GM19035 (cell line): ENCODE results near the gene PHACTR1.
"Not testable (repeated sequence)": the region's sequence is repeated elsewhere in the genome, so short reads cannot be mapped to it uniquely, and the experiment has no call there.

Experiments
- ATAC-seq: cut with Tn5 transposase; IDR thresholded peaks from one replicate; pipeline ENCODE4 v1.9.1; 2021; ENCODE audit not compliant: unreplicated experiment

Gene PHACTR1

GRCh38 chr6:13140980-13141379, 424.4 kb downstream of the PHACTR1 start:
- no peak for ATAC-seq

GRCh38 chr6:13141387-13141786, 424.8 kb downstream of the PHACTR1 start:
- ATAC-seq = no peak

- ATAC-seq = no peak
These were observed 426.0 kb downstream of the PHACTR1 start for GRCh38 chr6:13142611-13143010.

GRCh38 chr6:13146442-13146841, 429.9 kb downstream of the PHACTR1 start:
- ATAC-seq = no peak

DNA sequence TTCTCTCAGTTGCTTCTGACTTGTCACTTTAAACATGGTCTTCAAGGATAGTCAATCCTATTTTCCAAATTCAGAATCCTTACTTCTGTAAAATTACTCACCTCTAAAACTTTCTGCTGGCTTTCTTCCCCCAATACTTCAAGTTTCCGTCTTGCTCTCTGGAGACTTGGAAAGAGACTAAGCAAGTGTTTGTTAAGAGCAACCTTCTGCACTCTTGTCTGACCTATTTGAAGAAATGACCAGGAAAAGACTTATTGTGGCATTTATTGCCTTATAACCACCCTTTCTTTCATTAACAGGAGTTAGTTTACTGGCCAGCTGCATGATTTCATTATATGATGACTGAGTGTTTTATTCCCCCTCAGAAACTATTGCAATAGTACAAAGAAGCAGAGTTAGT, 430.8 kb downstream of the PHACTR1 start:
- no peak for ATAC-seq

DNA sequence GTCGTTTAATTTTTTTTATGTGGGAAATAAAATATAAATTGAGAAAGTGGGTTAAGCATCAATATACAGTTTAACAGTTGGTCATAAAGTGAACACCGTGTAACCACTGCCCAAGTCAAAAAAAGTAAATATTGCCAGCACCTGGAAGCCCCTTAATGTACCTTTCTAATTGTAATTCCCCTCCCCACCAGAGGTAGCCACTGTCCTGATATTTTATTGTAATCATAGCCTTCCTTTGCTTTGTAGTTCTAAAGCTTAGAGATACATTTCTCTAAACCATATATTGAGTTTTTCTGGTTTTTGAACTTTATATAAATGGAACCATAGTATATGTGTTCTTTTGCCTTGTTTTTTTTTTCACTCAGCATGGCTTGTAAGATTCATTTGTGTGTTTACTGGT, 431.2 kb downstream of the PHACTR1 start:
- no peak for ATAC-seq

- no peak for ATAC-seq
These were observed 436.2 kb downstream of the PHACTR1 start for GRCh38 chr6:13152764-13153163.

DNA sequence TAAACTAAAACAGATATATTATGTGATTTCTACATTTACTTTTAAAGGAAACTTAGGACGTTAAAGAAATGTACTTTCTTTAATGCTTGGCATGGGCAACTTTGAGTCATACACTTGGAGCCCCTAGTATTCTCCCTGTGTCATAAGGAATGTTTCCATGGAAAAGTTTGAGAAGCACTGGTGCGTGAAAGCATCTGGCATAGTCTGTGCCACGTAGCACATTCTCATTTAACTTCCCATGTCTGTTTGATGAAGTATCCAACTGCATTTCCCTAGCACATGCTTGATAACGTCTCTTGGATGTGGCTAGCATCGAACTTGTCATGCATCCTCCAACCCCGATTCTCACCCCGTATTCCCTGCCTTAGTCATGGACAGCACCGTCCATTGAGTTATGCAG, 439.8 kb downstream of the PHACTR1 start:
- no peak for ATAC-seq

GRCh38 chr6:13157293-13157692, 440.7 kb downstream of the PHACTR1 start:
- no peak for ATAC-seq

GRCh38 chr6:13159300-13159699, 442.7 kb downstream of the PHACTR1 start:
- ATAC-seq = no peak

GRCh38 chr6:13159822-13160221, 443.3 kb downstream of the PHACTR1 start:
- not testable (repeated sequence) for ATAC-seq

DNA sequence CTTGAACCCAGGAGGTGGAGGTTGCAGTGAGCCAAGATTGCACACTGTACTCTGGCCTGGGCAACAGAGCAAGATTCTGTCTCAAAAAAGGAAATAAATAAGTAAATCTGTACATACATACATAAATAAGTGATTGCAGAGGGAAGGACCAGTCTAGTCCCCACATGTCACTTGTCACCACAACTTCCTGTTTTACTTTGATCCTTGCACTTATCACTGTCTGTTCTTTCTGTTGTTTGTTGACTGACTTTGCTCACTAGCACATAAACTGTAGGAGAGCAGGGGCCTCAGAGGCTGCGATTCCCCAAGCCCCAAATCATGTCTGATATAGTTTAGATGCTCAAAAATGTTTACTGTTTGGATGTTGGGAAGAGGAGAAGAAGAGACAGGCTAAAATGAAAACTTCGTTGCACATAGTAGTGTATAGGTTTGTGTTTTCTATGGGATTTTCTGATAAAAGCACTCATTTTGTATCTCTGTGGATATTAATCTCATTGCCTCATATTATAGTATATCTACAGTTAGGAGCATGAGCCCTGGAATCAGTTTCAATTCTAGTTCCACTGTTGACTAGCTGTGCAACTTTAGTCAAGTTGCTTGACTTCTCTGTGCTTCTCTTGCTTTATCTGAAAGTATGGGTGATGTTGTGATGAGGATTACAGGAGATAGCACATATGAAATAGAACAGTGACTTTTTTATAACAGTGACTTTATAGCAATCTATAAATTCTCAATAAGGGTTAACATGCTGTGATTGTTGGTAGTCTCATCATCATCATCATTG, 446.8 kb downstream of the PHACTR1 start:
- ATAC-seq = no peak

DNA sequence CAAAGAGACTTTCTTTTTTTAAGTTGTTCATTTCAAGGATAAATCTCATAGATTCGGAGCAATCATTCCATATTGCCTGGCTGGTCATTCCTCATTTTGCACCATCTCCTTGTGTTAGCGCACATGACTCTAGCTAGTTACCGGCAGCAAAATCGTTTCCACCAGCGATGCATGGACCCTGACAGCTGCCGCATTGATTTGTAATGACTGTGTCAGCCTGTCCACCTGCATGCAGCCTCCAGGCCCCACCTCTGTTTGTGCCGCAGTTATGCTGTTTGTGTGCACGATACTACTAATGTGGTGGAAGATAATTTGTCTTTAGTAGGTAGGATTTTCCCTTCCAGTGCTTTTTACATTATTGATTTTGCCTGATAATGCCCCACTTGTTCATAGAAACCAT, 447.7 kb downstream of the PHACTR1 start:
- no peak for ATAC-seq

GRCh38 chr6:13165502-13166172, 449.1 kb downstream of the PHACTR1 start:
- ATAC-seq = no peak

- ATAC-seq = no peak
These were observed 449.7 kb downstream of the PHACTR1 start for GRCh38 chr6:13166269-13166668.

- no peak for ATAC-seq
These were observed 450.3 kb downstream of the PHACTR1 start for GRCh38 chr6:13166916-13167315.

DNA sequence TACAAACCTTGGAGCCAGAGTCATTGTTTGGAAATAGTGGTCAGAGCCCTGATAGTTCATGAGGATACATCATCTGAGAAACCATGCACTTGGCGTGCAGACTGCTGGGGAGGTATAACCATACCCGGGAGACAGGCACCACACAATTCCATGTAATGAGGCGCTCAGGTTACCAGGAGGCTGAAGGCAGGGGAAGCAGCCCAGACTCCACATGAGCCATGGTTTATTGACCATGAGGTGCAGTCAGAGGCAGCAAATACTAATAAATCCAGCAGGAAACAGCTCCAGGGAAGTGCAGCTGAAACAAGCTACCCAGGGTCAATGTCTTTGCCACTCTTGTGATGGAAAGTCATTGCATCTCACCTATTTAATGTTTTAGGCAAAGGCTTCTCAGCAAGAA, 455.7 kb downstream of the PHACTR1 start:
- no peak for ATAC-seq

DNA sequence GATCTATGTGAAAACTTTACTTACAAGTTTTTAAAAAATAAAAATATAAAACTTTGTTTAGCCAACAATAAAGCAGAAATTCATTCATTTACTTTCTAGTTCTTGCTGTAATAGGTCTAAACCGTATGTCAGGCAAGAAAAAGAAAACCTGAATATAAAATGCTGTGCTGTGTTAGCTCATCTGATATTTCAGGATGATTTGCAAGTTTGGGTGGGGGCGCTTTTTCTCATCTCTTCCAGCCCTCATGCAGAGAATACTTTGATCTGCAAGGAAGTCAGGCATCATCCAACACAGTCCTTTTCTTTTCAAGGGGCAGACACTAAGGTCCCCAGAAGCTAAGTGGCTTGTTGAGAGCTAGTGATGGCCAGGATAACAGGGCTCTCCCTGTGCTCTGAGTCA, 458.5 kb downstream of the PHACTR1 start:
- no peak for ATAC-seq

DNA sequence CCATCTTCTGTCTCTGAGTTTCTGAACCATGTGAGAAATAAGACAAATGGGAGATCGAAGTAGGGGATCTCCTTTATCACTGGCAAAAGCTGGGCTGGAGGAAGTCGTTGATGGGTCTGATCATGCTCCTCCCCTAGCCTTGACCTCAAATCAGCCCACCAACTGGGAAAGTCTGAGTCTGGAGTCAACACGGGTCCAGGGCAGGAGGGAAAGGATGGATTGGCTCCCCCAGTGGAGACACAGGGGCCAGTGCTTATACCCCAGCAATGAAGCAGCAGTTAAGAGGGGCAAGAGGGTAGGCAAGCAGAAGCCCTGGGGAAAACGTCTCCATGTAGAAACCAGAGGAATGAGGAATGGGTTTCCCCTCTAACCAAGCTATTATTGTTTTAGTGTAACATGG, 459.2 kb downstream of the PHACTR1 start:
- no peak for ATAC-seq

DNA sequence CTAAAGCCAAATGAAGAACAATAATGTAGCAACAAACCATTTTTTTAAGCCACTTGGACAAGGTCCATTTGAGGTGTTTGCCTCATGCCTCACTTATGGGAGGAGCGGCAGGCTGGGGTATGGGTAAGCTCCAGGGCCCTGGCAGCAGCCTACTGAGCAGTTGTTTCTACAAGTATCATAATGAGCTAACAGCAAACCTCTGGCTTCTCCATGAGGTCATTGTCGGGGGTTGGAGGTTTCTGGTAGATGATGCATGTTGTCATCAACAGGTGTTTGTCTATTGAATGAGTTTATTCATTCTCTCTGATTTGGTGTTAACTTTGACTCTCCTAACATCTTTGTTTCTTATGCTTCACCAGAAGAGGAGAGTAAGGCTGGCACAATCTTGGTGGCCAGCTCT, 461.1 kb downstream of the PHACTR1 start:
- no peak for ATAC-seq

DNA sequence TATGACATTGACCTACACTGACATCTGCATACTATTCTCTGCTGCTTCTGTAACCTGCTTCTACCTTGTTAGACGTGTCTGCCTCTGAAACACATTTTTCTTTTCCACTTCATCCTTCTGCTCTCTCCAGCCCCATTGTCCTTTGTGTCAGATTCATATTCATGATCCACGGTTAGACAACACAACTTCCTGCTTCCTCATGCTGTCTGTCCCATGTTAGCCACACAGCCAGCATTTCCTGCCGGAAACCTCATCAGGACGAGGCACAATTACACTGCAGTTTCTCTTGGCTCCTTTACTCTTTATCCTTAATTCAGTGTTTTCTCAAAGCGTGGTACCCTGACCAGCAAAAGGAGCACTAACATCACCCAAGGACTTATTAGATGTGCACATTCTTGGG, 461.5 kb downstream of the PHACTR1 start:
- ATAC-seq = no peak

GRCh38 chr6:13180538-13180937, 464.0 kb downstream of the PHACTR1 start:
- ATAC-seq = no peak

- ATAC-seq = no peak
These were observed 464.8 kb downstream of the PHACTR1 start for GRCh38 chr6:13181393-13181792.
